Activated CD4-positive, alpha-beta T cell treated with anti-CD3 and anti-CD28 coated beads, Interleukin-2, amount 50 U/mL, for 1 hour (primary cell): ENCODE results near the gene IL31.
A peak's percentile ranks its signal among the peaks of the same experiment; 100 is the strongest.
"Not testable (repeated sequence)": the region's sequence is repeated elsewhere in the genome, so short reads cannot be mapped to it uniquely, and the experiment has no call there.

Source experiments
- DNase-seq: peaks from one replicate; pipeline ENCODE4 v3.0.0-alpha.2; 2020

IL31 gene

GRCh38 chr12:122190842-122191668 is 17.0 kb upstream of the IL31 start:
- DNase-seq = peak; percentile 63

- DNase-seq = no peak
Observed at GRCh38 chr12:122189626-122190475, 15.8 kb upstream of the IL31 start.

GRCh38 chr12:122187466-122187865 is 13.4 kb upstream of the IL31 start:
- DNase-seq = no peak

GRCh38 chr12:122185494-122186082 is 11.6 kb upstream of the IL31 start:
- DNase-seq = no peak

GRCh38 chr12:122185079-122185478 is 11.1 kb upstream of the IL31 start:
- DNase-seq = no peak

GRCh38 chr12:122184517-122184916 is 10.5 kb upstream of the IL31 start:
- no peak for DNase-seq

- DNase-seq = no peak
Observed at GRCh38 chr12:122183588-122183940, 9.5 kb upstream of the IL31 start.

- DNase-seq = peak; percentile 22
Observed at GRCh38 chr12:122182887-122183587, 9.0 kb upstream of the IL31 start, which contains the start of gene LRRC43. Gene LRRC43 (plus strand): TSS chr12:122183123. CDS start chr12:122183145, 22 bp downstream.

- not testable (repeated sequence) for DNase-seq
Observed at GRCh38 chr12:122176473-122176872, 2.5 kb upstream of the IL31 start.

GRCh38 chr12:122172262-122172939 is 1.6 kb downstream of the IL31 start:
- DNase-seq = no peak

- DNase-seq = no peak
Observed at GRCh38 chr12:122171399-122171798, 2.6 kb downstream of the IL31 start.

- DNase-seq = no peak
Observed at GRCh38 chr12:122168492-122168891, 5.5 kb downstream of the IL31 start.

GRCh38 chr12:122167356-122167925 is 6.6 kb downstream of the IL31 start:
- DNase-seq = no peak

GRCh38 chr12:122166422-122167349 is 7.3 kb downstream of the IL31 start:
- no peak for DNase-seq

GRCh38 chr12:122162976-122163375 is 11.0 kb downstream of the IL31 start:
- no peak for DNase-seq

GRCh38 chr12:122161682-122162081 is 12.3 kb downstream of the IL31 start:
- no peak for DNase-seq

GRCh38 chr12:122160761-122161160 is 13.3 kb downstream of the IL31 start:
- no peak for DNase-seq

GRCh38 chr12:122159882-122160281 is 14.1 kb downstream of the IL31 start:
- no peak for DNase-seq

GRCh38 chr12:122158700-122159285 is 15.2 kb downstream of the IL31 start:
- DNase-seq = no peak

GRCh38 chr12:122155705-122156104 is 18.3 kb downstream of the IL31 start:
- DNase-seq = no peak
